GM19099 (cell line): ENCODE results near the gene CDC42BPG.
A peak's percentile ranks its signal among the peaks of the same experiment; 100 is the strongest.

Experiments
- POLR2A ChIP-seq: IDR thresholded peaks from 3 replicates; pipeline ENCODE4 v1.6.1; 2011; ENCODE audit warnings: low read depth; ENCODE audit not compliant: insufficient read length; ENCODE audit errors: extremely low read depth

The CDC42BPG gene

GRCh38 chr11:64850979-64851567 lies 6.6 kb upstream of the CDC42BPG start:
- TF ChIP-seq POLR2A: peak; percentile 48

- TF ChIP-seq POLR2A: no peak
Observed at GRCh38 chr11:64849598-64850356, 5.3 kb upstream of the CDC42BPG start.

- TF ChIP-seq POLR2A: no peak
Observed at GRCh38 chr11:64848826-64849597, 4.6 kb upstream of the CDC42BPG start.

GRCh38 chr11:64848214-64848825 lies 3.9 kb upstream of the CDC42BPG start:
- no peak for TF ChIP-seq POLR2A

- no peak for TF ChIP-seq POLR2A
Observed at GRCh38 chr11:64846998-64847666, 2.7 kb upstream of the CDC42BPG start.

- no peak for TF ChIP-seq POLR2A
Observed at GRCh38 chr11:64845129-64845775, 799 bp upstream of the CDC42BPG start.

GRCh38 chr11:64843686-64844329 lies 645 bp downstream of the CDC42BPG start:
- no peak for TF ChIP-seq POLR2A

GRCh38 chr11:64842851-64843685 lies 1.4 kb downstream of the CDC42BPG start:
- no peak for TF ChIP-seq POLR2A

- no peak for TF ChIP-seq POLR2A
Observed at GRCh38 chr11:64842366-64842759, 2.1 kb downstream of the CDC42BPG start.

GRCh38 chr11:64841592-64842365 lies 2.7 kb downstream of the CDC42BPG start:
- TF ChIP-seq POLR2A: no peak

GRCh38 chr11:64839887-64840782 lies 4.3 kb downstream of the CDC42BPG start:
- TF ChIP-seq POLR2A: no peak
